Osteocyte (in vitro differentiated cells): ENCODE measurements around the gene TP53AIP1. TPM values are rescaled to one million over a fixed set of nuclear protein-coding genes. Genes with fewer than 3 reads are reported as not detected.

ENCODE experiments used
- DNase-seq: peaks from one replicate; pipeline ENCODE4 v3.0.0; 2021; ENCODE audit warnings: mixed read lengths; ENCODE audit not compliant: unreplicated experiment; ENCODE audit errors: extremely low spot score
- H3K27ac Mint-ChIP-seq: one replicate; pipeline ENCODE4 v1.8.0; 2021; ENCODE audit warnings: mild to moderate bottlenecking, mixed read lengths; ENCODE audit not compliant: unreplicated experiment
- H3K27me3 Mint-ChIP-seq: one replicate; pipeline ENCODE4 v1.8.0; 2021; ENCODE audit warnings: mixed read lengths; ENCODE audit not compliant: unreplicated experiment
- H3K36me3 Mint-ChIP-seq: one replicate; pipeline ENCODE4 v1.8.0; 2021; ENCODE audit warnings: mixed read lengths; ENCODE audit not compliant: unreplicated experiment
- H3K4me1 Mint-ChIP-seq: one replicate; pipeline ENCODE4 v1.8.0; 2021; ENCODE audit warnings: mixed read lengths; ENCODE audit not compliant: unreplicated experiment
- H3K4me3 Mint-ChIP-seq: one replicate; pipeline ENCODE4 v1.8.0; 2021; ENCODE audit warnings: mild to moderate bottlenecking, moderate library complexity, mixed read lengths; ENCODE audit not compliant: unreplicated experiment
- H3K9me3 Mint-ChIP-seq: one replicate; pipeline ENCODE4 v1.8.0; 2021; ENCODE audit warnings: mixed read lengths; ENCODE audit not compliant: unreplicated experiment
- long read RNA-seq: library from polyadenylated mRNA; unstranded; transcript quantifications from one replicate; pipeline ENCODE4 v2.0.0, GENCODE V29; 2021
- total RNA-seq: library from RNA; stranded (reverse); gene quantifications from 2 replicates; pipeline ENCODE4 v1.2.1, GENCODE V29; 2021
- TF ChIP-seq, protein P1 (sequence below): fragments of 200-600 bp; sonication (generic); IDR thresholded peaks from 2 replicates; pipeline ENCODE4 v1.5.0; 2021; ENCODE audit warnings: antibody characterized with exemption, mild to moderate bottlenecking, moderate library complexity

TP53AIP1 gene, protein sequence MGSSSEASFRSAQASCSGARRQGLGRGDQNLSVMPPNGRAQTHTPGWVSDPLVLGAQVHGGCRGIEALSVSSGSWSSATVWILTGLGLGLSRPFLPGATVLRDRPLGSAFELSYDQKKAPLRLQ
- not detected in 2 replicates for total RNA-seq
- long read RNA-seq, result 0 reads

DNA sequence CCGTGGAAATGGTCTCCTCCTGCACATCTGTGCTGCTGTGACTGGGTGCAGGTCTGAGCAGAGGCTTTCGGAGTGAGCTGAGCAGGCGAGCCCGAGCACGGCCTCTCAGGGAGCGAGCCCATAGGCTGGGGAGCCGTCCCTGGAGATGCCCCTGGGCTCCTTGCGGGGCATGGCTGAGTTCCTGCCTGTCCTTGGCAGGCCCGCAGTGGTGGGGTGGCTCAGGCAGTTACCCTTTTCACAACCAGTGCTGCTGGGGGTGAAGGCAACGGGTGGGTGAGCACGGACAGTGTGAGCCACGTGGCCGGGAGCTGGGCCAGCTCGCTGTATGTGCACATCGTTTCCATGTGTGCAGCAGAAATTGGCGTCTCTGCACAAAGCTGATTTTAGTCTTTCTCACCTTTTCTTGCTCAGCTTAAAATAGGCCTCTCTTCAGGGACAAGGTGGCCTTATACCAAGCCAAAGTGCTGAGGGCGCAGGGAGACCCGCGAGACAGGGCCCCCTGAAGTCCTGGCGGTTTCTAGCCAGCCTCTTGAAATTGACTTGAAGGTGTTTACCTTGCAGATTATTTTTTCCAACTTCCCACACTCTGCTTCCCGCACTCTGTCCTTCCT, at the start of gene TP53AIP1:
TP53AIP1 (minus strand) TSS at position 55 of the 611 bp plus-strand sequence. CDS start 5,053 bp downstream, outside the sequence.
- Mint-ChIP-seq H3K27me3 (peaks cover 25% of the 10 kb centered on the region), H3K4me3 (no peak within 1 kb of the TSS)

DNA sequence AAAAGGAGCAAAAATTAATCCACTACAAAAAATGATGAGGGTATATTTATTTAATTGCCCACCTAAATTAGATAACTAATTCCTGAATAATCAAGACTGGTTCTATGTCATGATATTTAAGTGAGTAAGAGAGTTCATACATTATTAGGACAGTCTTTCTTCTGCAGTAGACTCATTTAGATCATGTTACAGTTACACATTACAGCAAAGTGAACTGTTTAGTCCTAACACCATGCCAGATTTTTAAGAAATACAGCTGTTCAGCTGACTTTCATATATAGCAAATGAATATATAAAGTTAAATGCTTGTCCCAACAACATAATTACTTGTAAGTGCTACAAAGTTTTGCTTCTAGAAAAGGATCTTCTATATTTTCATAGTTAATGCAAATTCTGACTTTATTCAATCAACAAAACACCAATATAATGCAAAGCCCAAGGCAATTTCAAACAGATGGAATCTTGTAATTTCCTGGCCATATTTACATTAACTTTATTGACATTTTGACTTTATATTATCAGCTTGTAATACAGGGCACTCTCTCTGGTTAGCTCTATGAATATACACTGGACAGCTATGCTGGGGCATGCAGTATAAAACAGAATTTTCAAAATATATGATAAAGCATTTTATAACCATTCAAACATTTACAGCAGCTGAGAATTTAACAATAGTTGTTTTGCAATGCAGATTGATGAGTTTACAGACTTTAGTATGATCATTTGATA, 45.7 kb upstream of the TP53AIP1 start:
- H3K36me3 Mint-ChIP-seq, result peaks cover 7% of the 10 kb centered on the region
- no peak for DNase-seq
- H3K27ac Mint-ChIP-seq, result no peak overlapping the region
- no peaks in the 10 kb centered on the region for H3K4me1 Mint-ChIP-seq
- H3K4me3 Mint-ChIP-seq, result no peak overlapping the region
- H3K27me3 Mint-ChIP-seq, result no peaks in the 10 kb centered on the region
- TF ChIP-seq, protein P1, sequence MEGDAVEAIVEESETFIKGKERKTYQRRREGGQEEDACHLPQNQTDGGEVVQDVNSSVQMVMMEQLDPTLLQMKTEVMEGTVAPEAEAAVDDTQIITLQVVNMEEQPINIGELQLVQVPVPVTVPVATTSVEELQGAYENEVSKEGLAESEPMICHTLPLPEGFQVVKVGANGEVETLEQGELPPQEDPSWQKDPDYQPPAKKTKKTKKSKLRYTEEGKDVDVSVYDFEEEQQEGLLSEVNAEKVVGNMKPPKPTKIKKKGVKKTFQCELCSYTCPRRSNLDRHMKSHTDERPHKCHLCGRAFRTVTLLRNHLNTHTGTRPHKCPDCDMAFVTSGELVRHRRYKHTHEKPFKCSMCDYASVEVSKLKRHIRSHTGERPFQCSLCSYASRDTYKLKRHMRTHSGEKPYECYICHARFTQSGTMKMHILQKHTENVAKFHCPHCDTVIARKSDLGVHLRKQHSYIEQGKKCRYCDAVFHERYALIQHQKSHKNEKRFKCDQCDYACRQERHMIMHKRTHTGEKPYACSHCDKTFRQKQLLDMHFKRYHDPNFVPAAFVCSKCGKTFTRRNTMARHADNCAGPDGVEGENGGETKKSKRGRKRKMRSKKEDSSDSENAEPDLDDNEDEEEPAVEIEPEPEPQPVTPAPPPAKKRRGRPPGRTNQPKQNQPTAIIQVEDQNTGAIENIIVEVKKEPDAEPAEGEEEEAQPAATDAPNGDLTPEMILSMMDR, result no peak
- no peaks in the 10 kb centered on the region for H3K9me3 Mint-ChIP-seq

More for the DNA sequence above, at the start of gene TP53AIP1:
- no peak for DNase-seq
- TF ChIP-seq, protein P1, result no peak
- Mint-ChIP-seq H3K4me1 (no peaks in the 10 kb centered on the region), H3K27ac (no peak within 1 kb of the TSS), H3K36me3 (no peaks in the 10 kb centered on the region), H3K9me3 (no peaks in the 10 kb centered on the region)

DNA sequence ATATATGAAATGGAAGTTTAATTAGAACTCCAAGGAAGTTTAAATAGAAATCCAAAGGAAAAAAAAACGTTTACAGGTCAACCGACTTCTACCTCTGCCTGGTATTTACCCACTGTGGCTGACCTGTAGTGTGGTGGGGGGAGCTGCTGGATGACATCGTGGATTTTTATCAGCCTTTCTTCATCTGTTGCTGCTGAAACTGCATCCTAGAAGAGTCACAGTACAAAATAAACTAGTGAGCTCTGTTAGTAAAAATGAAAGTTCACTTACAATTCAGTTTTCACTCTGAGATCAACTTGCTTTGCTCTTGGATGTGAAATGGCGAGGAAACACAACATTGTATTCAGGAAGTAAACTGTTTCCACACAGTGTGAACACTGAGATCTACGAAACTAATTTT, 43.2 kb upstream of the TP53AIP1 start:
- Mint-ChIP-seq H3K4me3 (no peak overlapping the region), H3K27me3 (no peaks in the 10 kb centered on the region), H3K4me1 (no peaks in the 10 kb centered on the region), H3K27ac (no peak overlapping the region), H3K36me3 (peaks cover 12% of the 10 kb centered on the region), H3K9me3 (no peaks in the 10 kb centered on the region)
- no peak for DNase-seq
- TF ChIP-seq, protein P1, result no peak

- Mint-ChIP-seq H3K27ac (no peak overlapping the region), H3K4me1 (no peaks in the 10 kb centered on the region), H3K27me3 (no peaks in the 10 kb centered on the region), H3K36me3 (peaks cover 18% of the 10 kb centered on the region), H3K9me3 (no peaks in the 10 kb centered on the region), H3K4me3 (no peak overlapping the region)
- TF ChIP-seq, protein P1, result no peak
- no peak for DNase-seq
Observed at GRCh38 chr11:128983023-128983422, 40.4 kb upstream of the TP53AIP1 start.

DNA sequence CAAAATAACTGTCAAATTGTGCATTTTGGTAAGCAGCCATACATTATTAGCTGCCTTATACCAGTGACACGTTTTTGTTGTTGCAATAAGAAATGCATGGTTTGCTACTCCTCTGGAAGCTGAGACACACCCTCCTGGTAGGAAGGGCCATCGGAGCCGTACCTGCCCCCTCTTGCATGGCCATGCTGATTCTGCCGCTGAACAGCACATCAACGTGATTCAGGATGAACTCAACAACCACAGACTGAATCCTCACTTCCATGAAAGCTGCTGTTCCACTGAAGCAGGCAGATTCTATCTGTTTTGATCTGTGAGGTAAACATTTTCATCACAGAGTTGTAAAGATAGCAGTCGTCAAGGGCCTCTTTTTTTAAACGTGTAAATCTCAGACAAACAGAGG, 38.6 kb upstream of the TP53AIP1 start:
- Mint-ChIP-seq H3K27ac (no peak overlapping the region), H3K9me3 (no peaks in the 10 kb centered on the region), H3K4me1 (no peaks in the 10 kb centered on the region), H3K27me3 (no peaks in the 10 kb centered on the region), H3K36me3 (peaks cover 27% of the 10 kb centered on the region), H3K4me3 (no peak overlapping the region)
- DNase-seq, result no peak
- TF ChIP-seq, protein P1, result no peak
